Urinary bladder (tissue), 4 donors: ENCODE data around the gene TAF4. TPM values are rescaled to one million over a fixed set of nuclear protein-coding genes. Genes with fewer than 3 reads are reported as not detected.
"Not testable (repeated sequence)": the region's sequence is repeated elsewhere in the genome, so short reads cannot be mapped to it uniquely, and the experiment has no call there.

Source experiments
- DNase-seq: peaks from one replicate; pipeline ENCODE4 v3.0.0-alpha.2; 2015; ENCODE audit errors: extremely low spot score
- H3K27ac ChIP-seq: one replicate; pipeline ENCODE4 v1.5.1; 2013; ENCODE audit warnings: low read depth, mild to moderate bottlenecking, moderate library complexity
- H3K36me3 ChIP-seq: one replicate; pipeline ENCODE4 v1.6.1; 2013; ENCODE audit warnings: mild to moderate bottlenecking, moderate library complexity; ENCODE audit not compliant: insufficient read depth
- H3K4me1 ChIP-seq: one replicate; pipeline ENCODE4 v1.6.1; 2013; ENCODE audit warnings: mild to moderate bottlenecking, moderate library complexity; ENCODE audit not compliant: insufficient read depth
- H3K4me3 ChIP-seq: one replicate; pipeline ENCODE4 v1.5.1; 2013; ENCODE audit warnings: low read depth, low read length
- WGBS: extraction: QIAGEN DNeasy Blood & Tissue Kit; methylation state at CpG from one replicate; pipeline ENCODE4 v1.1.7; 2013; 5-methylcytosine and 5-hydroxymethylcytosine counted together
- polyA plus RNA-seq: library from polyadenylated mRNA; stranded (reverse); fragments of 200-250 nt; gene quantifications from one replicate; pipeline ENCODE4 v1.2.3, GENCODE V29; 2013
- total RNA-seq: library from RNA; depleted of rRNA; stranded (reverse); fragments of >200 nt; gene quantifications from one replicate; pipeline ENCODE4 v1.2.3, GENCODE V29; 2014
- donor health status: healthy with polysubstance abuse.
- donor health status: healthy.

The TAF4 gene
- total and polyA plus RNA-seq, 2 donors = 8.9 to 9.9 TPM

DNA sequence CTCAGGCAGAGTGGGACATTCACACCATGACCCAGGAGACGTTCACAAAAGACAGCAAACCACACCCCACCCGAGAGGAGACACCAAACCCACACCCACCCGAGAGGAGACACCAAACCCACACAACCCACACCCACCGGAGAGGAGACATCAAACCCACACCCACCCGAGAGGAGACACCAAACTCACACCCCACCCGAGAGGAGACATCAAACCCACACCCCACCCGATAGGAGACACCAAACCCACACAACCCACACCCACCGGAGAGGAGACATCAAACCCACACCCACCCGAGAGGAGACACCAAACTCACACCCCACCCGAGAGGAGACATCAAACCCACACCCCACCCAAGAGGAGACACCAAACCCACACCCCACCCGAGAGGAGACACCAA is 84.0 kb downstream of the TAF4 start:
- not testable (repeated sequence) for H3K36me3 ChIP-seq, H3K27ac ChIP-seq, H3K4me3 ChIP-seq, DNase-seq, H3K4me1 ChIP-seq
- 85% methylated on average over 11 of the region's 11 CpGs for WGBS

DNA sequence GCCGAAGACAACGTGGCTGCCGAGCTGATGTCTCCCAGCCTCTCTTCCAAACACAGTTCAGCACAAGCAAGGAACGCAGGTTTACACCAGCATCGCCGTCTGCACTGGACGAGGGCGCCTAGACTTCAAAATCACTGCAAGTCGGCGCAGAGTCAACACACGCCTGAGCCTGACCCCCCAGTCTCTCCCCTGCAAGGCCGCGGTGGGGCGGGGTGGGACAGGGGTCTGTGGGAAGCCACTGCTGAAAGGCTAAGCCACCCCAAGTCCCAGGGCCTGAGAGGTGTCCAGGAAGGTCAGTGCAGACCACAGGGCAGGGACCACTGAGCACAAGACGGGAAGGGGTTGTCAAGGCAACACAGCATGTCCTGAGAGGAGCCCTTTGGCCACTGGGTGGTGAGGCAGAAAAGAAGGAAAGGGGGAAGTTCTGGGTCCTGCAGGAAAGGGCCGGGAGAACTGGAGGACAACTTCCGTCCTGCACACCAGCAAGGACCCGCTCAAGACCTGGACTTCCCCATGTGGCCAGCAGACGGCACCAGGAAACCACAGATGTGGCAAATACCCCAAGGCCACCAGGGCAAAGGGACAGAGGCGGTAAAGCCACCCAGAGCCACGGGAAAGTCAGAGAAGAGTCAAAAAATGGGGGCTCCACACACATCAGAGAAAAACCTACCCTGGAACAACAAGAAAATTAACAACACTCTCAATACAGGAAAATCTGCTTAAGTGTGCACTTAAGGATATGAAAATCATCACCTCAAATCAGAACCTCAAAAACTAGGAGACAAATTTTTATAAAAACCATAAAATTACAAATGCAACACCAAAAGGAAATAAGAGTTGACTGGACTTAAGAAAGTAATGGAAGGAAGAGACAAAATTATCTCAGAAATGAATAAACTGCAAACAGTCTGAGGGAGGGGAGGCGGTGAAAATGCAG is 84.8 kb downstream of the TAF4 start:
- H3K27ac ChIP-seq = no peak overlapping the region
- 79% methylated on average over 22 of the region's 22 CpGs for WGBS
- H3K4me3 ChIP-seq = no peak overlapping the region
- H3K36me3 ChIP-seq = peaks cover 2% of the 10 kb centered on the region
- DNase-seq = no peak
- no peaks in the 10 kb centered on the region for H3K4me1 ChIP-seq

GRCh38 chr20:61979701-61980635 is 85.7 kb downstream of the TAF4 start:
- no peak overlapping the region for H3K27ac ChIP-seq
- no peak for DNase-seq
- H3K36me3 ChIP-seq = peaks cover under 1% of the 10 kb centered on the region
- H3K4me1 ChIP-seq = no peaks in the 10 kb centered on the region
- no peak overlapping the region for H3K4me3 ChIP-seq
- WGBS = 96% methylated on average over 65 of the region's 65 CpGs

GRCh38 chr20:61979090-61979489 is 86.6 kb downstream of the TAF4 start:
- no peak overlapping the region for H3K27ac ChIP-seq
- 97% methylated on average over 12 of the region's 12 CpGs for WGBS
- DNase-seq = no peak
- H3K36me3 ChIP-seq = no peaks in the 10 kb centered on the region
- no peaks in the 10 kb centered on the region for H3K4me1 ChIP-seq
- no peak overlapping the region for H3K4me3 ChIP-seq

GRCh38 chr20:61978491-61978890 is 87.2 kb downstream of the TAF4 start:
- DNase-seq = no peak
- no peaks in the 10 kb centered on the region for H3K36me3 ChIP-seq
- WGBS = 98% methylated on average over 20 of the region's 20 CpGs
- no peak overlapping the region for H3K4me3 ChIP-seq
- H3K27ac ChIP-seq = no peak overlapping the region
- no peaks in the 10 kb centered on the region for H3K4me1 ChIP-seq

DNA sequence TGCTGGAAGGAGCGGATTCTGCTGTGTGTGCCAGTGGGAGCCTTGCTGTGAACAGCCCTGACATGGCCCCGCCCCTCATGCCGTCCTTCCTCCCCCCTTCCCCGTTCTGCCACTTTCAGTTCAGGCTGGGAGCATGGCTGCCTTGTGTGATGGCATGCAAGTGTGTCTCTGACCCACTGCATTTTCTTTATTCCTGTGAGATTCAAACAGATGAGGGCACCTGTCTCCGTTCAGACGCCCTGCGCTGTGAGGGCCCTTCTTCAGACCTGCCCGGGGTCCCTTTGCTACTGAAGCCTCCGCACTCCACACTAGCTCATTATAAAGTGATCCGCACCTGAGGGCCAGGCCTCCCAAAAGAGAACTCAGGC is 88.3 kb downstream of the TAF4 start:
- WGBS = 94% methylated on average over 10 of the region's 10 CpGs
- Histone ChIP-seq H3K36me3 (no peaks in the 10 kb centered on the region), H3K27ac (no peak overlapping the region), H3K4me1 (no peaks in the 10 kb centered on the region), H3K4me3 (no peak overlapping the region)
- DNase-seq = no peak

- no peak overlapping the region for H3K27ac ChIP-seq
- H3K4me3 ChIP-seq = no peak overlapping the region
- no peak for DNase-seq
- H3K4me1 ChIP-seq = no peaks in the 10 kb centered on the region
- H3K36me3 ChIP-seq = no peaks in the 10 kb centered on the region
- 96% methylated on average over 45 of the region's 45 CpGs for WGBS
These were observed 88.8 kb downstream of the TAF4 start for GRCh38 chr20:61976644-61977418.

DNA sequence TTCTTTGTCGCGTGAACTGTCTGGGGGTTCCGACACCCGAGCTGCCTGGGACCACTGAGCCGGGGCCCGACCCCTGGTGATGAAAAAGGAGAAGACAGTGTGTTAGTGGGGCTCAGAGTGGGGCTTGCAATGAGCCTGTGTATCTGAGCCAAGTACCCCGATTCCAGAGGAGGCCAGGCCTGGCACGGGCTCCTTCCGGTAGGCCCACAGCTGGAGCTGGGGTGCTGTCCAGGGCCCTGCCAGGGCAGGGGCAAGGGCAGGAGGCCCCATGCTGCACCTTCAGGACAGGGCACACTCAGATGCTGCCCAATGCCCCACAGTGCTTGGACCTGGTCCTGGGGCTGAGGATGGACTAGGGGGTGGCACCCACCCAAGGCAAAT is 89.4 kb downstream of the TAF4 start:
- DNase-seq = no peak
- Histone ChIP-seq H3K4me1 (no peaks in the 10 kb centered on the region), H3K36me3 (no peaks in the 10 kb centered on the region), H3K27ac (no peak overlapping the region), H3K4me3 (no peak overlapping the region)
- WGBS = 90% methylated on average over 9 of the region's 9 CpGs

GRCh38 chr20:61975407-61976129 is 90.1 kb downstream of the TAF4 start:
- no peak overlapping the region for H3K27ac ChIP-seq
- no peaks in the 10 kb centered on the region for H3K36me3 ChIP-seq
- WGBS = 86% methylated on average over 11 of the region's 11 CpGs
- no peak overlapping the region for H3K4me3 ChIP-seq
- DNase-seq = no peak
- H3K4me1 ChIP-seq = no peaks in the 10 kb centered on the region

GRCh38 chr20:61974357-61974665 is 91.4 kb downstream of the TAF4 start:
- Histone ChIP-seq H3K27ac (no peak overlapping the region), H3K4me3 (no peak overlapping the region), H3K4me1 (no peaks in the 10 kb centered on the region), H3K36me3 (no peaks in the 10 kb centered on the region)
- 93% methylated on average over 14 of the region's 14 CpGs for WGBS
- DNase-seq = no peak

DNA sequence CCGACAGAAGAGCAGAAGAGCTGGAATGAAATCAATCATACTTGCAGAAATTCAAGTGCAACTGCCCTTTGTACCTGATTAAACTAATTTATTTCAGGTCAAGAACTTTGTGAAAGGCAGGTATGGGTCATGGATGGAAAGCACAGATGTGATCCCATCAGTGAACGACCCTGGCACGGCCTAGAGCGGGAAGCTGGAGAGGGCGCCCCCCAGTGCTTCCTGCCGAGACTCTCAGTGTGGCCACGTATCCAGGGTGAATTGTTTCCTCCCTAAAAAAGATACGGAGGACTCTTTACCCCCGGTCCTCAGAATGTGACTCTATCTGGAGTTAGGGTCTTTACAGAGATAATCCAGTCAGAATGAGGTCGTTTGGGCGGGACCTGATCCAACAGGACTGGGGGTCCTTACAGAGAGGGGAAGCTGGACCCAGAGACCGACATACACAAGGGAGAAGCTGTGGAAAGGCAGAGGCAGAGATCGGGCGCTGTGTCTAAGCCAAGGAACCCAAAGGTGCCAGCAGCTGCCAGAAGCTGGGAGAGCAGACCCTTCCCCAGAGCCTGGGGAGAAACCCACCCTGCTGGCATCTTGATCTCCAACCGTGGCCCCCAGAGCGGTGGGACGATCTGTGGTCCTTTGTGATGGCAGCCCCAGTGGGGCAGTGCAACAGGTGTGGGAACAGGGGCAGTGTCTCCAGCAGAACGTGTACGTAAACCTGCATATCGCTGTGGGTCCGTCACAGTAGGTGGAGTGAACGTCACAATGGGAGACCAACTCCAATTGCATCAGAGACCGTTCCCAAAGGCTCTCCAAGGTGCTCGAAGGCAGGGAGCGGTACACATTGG is 91.9 kb downstream of the TAF4 start:
- 93% methylated on average over 25 of the region's 25 CpGs for WGBS
- no peak overlapping the region for H3K4me3 ChIP-seq
- H3K4me1 ChIP-seq = no peaks in the 10 kb centered on the region
- no peak overlapping the region for H3K27ac ChIP-seq
- no peaks in the 10 kb centered on the region for H3K36me3 ChIP-seq
- no peak for DNase-seq
